ENCODE measurements around the gene ULK2.

ULK2 gene

DNA sequence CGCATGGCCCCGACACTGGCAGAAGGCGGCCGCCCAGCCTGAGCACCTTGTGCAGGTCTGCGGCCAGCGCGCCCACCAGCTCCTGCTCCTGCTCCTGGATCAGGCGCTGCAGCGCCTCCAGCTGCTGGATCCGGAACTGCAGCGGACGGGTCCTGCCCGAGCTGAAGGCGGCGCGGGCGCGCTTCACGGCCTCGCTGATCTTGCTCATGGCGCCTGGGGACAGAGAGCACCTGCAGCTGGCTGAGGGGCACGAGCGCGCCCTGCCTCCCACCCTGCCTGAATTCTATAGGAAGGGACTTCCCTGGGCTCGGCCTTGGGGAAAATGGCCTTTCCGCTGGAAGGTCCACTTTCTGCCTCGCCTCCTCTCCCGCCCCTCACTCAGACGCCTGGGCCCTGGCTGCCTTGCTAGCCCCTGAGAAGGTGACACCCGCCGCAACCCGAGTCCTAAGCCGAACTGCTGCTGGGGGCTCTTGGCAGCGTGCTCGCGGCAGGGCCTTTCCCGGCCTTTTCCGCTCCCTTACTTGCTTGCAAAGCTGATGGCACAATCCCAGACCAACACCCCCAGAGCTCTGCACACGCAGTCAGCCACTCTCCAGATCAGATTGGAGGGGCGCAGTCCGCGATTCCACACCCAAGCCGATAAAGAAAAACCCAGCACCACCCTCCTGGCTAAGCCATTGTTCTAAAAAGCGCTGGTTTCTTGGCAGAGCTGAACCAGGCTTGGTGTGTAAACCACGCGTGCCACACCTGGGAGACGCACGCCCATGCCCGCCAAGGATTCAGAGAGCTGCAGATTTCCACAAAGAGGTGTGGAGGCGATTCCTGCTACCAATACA, 122.6 kb downstream of the ULK2 start:
- peak; percentile 89 for DNase-seq

DNA sequence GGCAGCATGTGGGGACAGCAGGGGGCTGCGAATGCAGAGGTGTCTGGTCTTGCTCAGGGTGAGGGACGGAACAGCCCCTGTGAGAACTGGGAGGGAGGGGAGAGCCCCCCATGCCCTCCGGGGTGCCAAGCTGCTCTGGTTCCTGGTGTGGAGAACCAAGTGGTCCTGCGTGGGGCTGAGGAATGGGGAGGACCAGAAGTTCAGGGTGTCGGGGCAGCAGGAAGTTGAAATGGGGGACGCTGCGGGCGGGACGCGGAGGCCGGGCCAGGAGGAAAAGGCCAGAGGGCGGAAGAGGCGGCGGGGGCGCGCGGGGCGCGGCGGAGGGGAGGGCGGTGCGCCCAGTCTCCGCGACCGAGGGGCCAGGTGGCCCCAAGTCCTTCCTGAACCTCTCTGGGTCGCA, 123.2 kb downstream of the ULK2 start:
- no peak for DNase-seq

DNA sequence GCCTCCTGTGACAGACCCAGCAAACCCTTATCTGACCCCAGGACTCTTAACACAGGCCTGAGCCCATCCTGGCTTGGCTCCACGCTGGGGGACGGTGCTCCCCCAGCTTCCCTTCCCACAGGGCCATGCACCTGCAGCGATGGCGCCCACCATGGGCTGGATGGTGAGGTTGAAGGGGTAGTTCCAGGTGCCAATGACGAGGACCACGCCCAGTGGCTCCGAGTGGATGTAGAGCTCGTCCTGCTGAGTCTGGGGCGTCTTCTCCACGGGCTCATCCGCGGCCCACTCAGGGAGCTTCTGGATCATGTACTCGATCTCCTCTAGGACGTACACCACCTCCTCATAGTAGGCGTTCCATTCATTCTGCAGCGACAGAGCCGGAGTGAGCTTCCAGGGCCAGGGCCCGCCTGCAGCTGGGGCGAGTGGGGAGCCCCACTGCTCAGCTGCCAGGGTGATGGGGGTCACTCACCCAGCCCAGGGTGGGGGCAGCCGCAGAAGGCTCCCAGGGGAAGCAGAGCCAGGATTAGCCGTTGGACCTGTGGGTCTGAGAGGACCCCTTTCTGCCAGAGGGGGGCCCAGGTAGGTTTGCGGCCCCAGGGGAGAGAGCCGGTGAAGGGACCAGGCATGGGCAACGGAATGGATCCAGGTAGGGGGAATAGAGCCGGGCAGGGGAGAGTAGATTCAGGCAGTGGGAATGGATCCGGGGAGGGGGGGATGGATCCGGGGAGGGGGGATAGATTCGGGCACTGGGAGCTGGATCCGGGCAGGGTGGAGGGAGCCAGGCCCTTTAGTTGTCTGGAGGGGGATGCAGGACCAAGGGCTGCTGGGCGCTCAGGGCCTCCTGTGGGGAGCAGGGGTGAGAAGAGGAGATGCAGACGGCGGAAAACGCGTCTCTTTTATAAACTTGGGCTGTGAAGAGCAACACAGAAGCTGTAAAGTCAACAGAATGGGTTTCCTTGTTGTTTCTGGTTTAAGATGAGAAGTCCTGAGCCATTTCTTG, 124.3 kb downstream of the ULK2 start:
- no peak for DNase-seq

DNA sequence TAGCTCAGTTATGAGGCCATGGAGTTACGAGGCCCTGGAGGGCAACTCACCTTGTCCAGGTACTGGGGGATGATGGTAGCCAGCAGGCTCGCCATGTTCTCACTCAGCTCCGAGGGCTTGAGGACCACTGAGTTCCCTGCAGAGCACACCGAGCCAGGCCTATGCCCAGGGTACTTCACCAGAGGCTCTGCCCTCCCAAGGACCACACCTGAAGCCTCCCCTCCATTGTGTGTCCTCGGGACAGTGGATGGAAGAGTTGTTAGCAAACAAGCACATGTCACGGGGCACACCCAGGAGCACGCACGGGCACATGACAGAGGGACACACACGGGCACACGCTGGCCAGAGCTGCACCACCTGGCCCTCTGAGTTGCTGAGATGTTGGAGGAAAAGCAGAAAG, 125.2 kb downstream of the ULK2 start:
- no peak for DNase-seq

DNA sequence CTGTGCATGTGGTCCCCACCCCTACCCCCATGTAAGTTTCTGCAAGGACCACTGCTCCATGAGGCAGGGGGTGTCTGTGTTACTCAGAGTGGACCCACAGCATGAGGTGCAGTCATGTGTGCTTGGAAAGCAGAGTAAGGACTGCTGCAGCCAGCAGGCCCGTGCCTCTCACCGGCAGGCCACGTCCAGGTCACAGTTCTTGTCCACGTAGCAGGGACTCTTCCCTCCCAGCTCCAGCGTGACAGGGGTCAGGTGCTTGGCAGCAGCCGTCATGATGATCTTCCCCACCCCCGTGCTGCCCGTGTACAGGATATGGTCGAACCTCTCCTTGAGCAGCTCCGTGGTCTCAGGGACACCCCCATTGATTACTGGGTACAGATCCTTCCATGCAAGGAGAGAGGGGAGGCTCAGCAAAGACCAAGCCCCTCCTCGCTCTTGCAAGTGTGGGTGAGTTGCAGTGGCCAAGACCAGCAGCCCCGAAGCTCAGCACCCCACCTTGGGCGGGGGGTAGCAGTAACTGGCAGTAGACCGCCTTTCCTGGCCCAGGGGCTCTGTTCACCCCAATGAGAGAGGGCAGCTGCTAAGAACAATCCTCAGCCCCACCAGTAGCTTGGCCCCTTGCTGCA, 125.8 kb downstream of the ULK2 start:
- DNase-seq: no peak

DNA sequence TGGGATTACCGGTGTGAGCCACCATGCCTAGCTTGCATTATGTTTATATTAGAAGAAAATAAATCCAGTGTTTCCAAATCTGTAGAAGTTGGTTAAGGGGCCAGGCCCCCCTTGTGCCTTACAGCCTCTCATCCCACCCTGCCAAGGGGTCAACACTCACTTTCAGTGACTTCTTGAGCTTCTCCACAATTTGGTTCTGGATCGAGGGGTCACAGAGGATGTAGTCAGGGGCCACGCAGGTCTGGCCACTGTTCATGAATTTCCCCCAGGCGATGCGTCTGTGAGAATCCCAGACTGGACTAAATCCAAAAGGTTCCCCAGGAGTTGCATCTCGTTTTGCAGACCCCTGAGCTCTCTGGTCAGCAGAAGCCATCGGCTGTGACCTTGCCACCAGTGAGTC, 126.8 kb downstream of the ULK2 start:
- no peak for DNase-seq

DNA sequence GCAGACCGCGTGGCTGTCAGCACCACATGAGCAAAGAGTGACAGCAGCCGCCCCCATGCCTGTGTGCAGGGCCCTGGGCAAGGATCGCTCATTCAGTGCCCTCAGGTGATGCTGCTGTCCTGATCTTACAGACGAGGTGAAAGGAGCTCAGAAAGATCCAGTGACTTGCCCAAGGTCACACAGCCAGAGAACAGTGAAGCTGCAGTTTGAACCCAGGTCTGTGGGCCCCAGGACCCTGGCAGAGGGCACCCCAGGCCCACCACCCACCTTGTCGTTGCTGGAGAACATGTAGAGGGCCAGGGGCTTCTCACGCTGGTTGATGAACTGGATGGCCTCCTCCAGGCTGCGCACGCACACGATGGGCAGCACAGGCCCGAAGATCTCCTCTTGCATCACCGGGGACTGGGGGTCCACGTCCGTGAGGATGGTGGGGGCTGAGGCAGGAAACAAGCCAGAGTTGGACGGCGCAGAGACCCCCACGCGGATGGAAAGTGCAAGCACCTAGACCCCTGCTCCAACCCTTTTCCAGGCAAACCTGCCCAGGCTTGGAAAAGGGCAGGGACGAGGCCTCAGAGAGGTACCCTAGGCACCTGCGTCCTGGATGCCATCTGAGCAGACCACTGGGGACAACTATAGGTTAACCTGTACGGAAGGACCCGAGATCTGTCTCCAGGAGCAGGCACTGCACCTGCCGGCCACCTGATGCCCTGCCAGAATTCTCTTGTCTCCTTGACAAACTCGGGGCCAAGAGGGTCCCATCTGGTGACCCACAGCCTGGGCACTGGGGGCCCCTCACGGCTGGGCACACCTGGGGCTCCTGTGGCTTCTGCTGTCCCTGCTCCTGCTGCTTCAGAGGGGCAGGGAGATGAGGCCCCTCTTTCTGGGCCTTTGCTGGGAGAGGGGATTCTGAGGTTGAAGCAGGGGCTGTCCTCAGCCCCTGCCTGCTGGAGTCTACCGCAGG, 128.2 kb downstream of the ULK2 start:
- DNase-seq: no peak

DNA sequence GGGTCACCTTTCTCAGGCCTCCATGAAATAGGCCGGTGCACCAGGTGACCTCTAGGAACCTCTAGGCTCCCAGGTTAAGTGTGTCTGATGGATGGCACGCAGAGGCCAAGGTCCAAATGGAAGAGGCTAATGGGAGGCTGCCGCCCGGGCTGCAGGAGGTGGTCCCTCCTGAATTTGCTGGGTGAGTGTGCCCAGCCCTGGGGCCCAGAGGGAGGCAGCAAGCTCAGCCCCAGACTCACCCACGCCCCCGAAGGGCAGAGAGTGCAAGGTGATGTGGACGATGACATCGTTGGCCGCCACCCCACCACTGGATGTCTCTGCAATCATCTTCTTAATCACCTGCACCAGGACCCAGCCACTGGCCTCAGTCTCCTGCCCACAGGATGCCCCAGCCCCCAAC, 129.0 kb downstream of the ULK2 start:
- no peak for DNase-seq

DNA sequence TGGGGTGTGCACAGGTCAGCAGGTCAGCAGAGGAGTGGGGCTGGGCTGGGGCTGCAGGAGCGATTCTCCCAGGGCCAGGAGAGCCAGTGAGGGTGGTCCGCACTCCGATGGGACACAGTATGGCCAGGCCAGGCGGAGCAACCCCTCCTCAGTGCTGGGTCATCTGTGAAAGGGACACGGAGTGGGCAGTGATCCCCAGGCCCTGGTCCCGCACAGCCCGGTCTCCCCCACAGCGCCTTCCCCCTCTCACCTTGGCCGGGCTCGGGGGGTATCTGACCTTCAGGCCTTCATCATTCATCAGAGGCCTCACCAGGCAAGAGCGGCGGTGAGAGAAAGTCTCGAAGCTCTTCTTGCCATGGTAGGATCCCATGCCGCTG, 129.7 kb downstream of the ULK2 start:
- DNase-seq: no peak

DNA sequence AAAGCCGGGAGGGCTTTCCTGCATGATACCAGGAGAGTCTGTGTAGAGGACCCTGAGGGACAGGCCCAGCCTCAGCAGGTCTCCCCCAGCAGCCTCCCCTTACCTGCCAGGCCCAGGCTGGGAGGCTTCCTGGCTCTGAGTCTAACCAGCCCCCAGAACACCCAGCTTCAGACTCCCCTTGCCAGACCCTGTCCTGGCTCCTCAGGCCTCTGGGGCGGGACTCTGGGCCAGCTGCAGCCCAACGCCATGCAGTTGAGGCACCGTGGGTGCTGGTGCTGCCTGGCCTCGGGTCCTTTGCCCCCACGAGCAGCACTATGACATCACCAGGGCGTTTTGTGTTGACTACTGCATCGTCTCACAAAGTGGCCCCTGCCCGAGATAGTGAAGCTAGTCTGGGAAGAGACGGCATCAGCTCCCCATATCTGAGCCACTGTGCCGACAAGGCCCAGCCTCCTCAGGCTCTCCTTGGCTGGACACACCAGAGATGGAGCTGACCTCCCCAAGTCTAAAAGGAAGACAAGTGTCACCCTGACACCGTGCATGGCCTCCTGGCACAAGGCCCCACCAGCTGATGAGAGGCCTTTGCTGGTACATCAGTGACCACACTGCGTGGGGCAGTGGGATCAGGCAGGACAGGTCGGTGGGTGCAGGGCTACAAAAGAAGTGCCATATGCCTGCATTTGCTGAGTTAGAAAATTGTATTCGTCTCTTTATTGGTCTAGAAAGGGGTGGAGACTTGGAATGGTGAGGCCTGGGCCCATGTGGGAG, 130.2 kb downstream of the ULK2 start:
- DNase-seq: no peak

DNA sequence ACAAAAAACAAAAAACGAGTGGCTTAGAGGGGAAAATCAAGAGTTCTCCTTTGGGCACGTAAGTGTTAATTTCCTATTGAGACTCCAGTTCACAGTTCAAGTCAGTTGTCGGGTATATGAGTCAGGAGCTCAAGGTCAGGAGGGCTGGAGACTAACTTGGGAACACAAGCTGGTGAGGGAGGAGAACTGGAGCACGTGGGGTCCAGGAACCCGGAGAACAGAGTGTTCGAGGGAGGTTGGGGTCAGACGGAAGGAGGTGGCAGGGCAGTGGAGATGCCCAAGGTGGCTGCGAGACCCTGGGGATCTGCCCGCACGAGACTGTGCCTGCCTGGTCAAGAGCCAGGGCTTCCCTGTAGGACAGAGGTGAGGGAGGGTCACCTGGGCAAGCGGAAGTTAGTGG, 131.7 kb downstream of the ULK2 start:
- no peak for DNase-seq

DNA sequence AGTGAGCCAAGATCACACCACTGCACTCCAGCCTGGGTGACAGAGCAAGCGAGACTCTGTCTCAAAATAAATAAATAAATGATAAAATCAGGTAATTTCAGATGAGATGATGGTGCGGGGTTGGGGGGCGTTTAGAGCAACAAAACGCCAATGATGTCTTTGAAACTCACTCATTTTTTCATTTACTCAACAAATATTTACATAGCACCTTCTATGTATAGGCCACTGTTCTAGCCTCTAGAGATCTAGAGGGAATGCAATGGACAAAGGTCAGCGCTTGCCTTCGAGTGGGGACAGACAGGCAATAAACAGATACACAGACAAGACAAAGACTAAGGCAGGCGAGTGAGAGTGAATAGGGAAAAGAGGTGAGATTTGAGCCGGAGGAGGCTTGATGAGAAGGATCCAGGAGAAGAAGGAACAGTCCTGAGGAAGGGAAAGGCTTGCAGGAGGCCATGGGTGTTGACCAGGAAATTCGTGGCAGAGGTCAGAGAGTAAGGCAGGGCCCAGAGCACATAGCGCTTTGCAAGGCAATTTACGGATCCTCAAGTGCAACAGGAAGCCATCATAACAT, 133.7 kb downstream of the ULK2 start:
- no peak for DNase-seq

DNA sequence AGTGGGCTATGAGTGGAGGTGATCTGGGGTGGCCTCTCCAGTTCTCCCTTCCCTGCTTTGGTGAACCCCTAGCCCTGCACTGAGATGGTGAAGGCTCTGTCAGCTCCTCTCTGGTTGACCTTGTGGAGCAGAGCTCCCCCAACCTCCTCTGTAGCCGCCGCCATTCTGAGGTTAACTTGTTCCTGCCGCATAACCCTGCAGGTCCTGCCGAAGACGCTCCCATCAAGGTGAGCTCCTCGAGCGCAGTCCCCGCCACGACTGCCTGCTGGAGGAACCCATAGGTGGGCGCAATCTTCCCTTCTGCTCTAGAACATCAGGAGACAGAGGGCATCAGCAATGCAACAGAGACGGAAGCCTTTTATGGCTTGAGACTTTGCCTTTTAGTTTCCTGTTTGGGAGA, 136.1 kb downstream of the ULK2 start:
- DNase-seq: no peak

DNA sequence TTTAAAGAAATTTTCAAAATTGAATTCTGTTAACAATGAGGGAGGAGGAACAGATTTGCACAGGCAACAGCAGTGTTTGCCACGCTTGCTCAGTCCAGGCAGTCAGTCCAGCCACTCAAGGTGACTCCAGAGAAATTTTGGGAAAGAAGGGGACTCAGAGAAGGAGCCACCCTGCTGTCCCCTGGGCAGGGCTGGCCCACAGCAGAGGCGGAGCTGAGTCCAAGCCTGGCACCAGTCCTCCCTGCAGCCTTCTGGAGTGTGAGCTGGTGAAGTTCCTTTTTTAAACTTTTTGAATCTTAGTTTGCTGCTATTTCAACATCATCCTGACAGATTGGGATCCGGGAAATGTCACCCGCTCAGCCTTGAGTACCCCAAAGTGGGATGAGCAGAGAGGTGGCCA, 136.9 kb downstream of the ULK2 start:
- DNase-seq: no peak

DNA sequence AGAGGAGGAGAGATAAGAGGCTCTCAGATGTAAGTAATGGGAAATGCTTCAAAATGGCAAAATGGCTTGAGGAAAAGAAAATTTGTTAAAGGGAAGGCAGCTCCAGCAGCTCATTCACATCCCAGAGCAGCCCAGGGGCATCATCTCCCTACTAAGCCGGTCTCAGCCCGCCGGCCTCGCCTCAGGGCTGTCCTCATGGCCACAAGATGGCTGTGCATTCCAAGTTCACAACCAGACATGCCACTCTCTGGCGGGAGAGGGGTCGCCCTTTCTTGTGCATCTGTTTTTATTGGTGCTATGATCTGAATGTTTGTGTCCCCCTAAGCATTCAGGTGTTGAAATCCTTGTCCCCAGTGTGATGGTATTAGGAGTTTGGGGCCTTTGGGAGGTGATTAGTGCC, 137.8 kb downstream of the ULK2 start:
- no peak for DNase-seq

DNA sequence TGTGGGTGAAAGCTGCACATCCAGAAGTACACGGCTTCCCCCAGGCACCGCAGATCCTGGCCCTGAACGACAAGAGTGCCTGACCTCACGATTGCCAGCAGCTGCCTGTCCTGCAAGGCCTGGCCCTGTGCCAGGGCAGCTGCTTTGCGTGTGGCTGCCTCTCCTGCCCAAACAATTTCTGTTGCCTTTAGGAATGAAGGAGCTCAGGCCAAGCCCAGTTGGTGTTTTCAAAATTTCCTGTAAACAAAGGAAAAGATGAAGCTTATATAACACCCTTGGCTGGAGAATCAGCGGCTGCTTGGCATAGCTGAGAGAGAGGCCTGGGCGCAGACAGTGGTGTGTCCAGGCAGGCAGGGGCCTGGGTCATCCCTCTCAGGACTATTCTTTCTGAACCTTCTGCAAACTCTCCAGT, 139.6 kb downstream of the ULK2 start:
- peak; percentile 8 for DNase-seq

DNA sequence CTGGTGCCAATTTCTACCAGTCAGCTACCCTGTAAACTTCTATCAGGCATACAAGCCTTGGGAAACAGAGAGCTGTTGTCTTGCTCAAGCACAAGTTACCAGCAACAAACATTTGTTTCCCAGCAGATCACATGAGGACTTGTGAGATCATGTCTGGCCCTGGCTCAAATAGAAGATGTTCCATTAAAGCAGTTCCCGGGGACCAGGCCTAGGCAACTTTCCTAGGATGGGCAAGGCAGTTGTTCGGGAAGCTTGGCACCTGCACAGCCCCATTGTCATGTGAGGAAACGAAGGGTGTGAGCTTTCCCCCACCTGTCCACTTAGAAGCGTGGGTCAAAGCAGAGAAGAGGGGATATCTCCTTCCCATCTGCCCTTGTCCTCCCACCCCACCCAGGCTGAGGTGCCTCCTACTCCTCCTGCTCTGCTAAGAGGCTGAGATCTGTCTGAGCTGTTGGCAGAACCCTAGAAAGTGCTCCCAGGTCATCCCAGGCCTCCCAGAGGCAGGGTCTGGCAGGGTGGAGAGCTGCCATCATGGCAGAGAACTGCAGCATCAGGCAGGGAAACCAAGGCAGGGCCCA, 140.1 kb downstream of the ULK2 start:
- DNase-seq: no peak

DNA sequence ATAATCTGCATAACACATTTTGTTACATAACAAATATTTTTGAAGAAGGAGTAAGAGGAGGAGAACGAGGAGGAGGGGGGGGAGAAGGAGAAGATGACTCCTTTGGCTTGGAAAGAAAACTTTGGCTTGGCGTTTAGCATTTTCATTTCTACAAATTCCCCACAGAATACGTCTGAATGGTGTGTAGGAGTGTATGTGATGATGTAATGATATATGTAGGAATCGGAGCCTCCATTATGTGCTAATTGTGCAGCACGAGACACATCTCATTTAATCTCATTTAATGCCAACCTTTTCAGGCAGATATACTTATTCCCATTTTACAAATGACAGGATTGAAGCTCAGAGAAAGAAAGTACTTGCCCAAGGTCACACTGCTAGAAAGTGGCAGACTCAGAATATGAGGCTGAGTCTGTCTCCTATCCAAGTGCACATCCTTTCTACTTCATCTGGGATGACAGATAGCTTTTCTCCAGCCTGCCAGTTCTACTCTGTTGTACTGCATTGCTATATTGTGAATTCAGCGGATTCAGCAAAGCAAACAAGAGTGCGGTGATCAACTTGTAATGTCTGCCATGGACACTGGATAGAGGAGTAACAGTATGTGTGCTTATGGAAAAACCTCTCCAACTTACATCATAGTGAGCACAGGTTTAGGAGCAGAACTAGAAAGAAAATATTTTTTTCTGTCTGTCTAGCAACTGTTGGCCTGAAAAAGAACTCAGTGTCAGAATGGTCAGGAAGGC, 140.9 kb downstream of the ULK2 start:
- no peak for DNase-seq

DNA sequence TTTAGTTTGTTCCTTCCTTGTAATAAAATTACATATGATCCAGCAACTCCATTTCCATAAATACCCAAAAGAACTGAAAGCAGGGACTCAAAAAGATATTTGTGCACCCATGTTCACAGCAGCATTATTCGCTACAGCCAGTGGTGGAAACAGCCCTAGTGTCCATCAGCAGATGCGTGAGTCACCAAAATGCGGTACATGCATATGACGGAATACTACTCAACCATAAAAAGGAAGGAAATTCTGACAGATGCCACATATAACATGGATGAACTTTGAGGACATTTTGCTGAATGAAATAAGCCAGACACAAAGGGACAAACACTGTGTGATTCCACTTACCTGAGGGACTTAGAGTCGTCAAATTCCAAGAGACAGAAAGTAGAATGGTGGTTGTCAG, 142.2 kb downstream of the ULK2 start:
- DNase-seq: no peak

Measured in CD4-positive, alpha-beta T cell treated with Interleukin-17A for 4 hours (primary cell).